Mesodermal cell (in vitro differentiated cells): Measurements from ENCODE around the gene YOD1.

Experiments used
- H3K27ac ChIP-seq: 2 replicates; pipeline ENCODE4 v1.7.0; 2013; ENCODE audit warnings: mild to moderate bottlenecking, low read depth, low read length, moderate library complexity; ENCODE audit not compliant: severe bottlenecking
- H3K36me3 ChIP-seq: 2 replicates; pipeline ENCODE4 v1.7.1; 2013; ENCODE audit warnings: mild to moderate bottlenecking, low read length, moderate library complexity; ENCODE audit not compliant: control insufficient read depth, insufficient read depth
- H3K4me1 ChIP-seq: one replicate; pipeline ENCODE4 v1.7.1; 2013; ENCODE audit warnings: mild to moderate bottlenecking, low read length; ENCODE audit not compliant: insufficient read depth, control insufficient read depth, poor library complexity, severe bottlenecking
- H3K4me3 ChIP-seq: 2 replicates; pipeline ENCODE4 v1.7.0; 2013; ENCODE audit warnings: low read length, control low read depth, mild to moderate bottlenecking; ENCODE audit not compliant: insufficient read depth, poor library complexity, severe bottlenecking; ENCODE audit errors: extremely low read depth
- H3K9me3 ChIP-seq: 2 replicates; pipeline ENCODE4 v1.7.1; 2013; ENCODE audit warnings: mild to moderate bottlenecking, low read length, moderate library complexity; ENCODE audit not compliant: control insufficient read depth
- WGBS, 2 experiments: methylation state at CpG; one replicate each; pipeline ENCODE4 v1.1.5; 2013; ENCODE audit warnings: missing lambda C conversion rate in 2 of 2; ENCODE audit not compliant: insufficient coverage in 2 of 2; 5-methylcytosine and 5-hydroxymethylcytosine counted together

YOD1 gene

GRCh38 chr1:207006083-207006482, 44.9 kb downstream of the YOD1 start:
- Histone ChIP-seq H3K4me1 (peaks cover 25% of the 10 kb centered on the region), H3K9me3 (peaks cover 5% of the 10 kb centered on the region), H3K4me3 (no peak overlapping the region), H3K27ac (no peak overlapping the region), H3K36me3 (no peaks in the 10 kb centered on the region)
- 74 to 81% methylated on average over 2 of the region's 3 CpGs for WGBS, 2 experiments

DNA sequence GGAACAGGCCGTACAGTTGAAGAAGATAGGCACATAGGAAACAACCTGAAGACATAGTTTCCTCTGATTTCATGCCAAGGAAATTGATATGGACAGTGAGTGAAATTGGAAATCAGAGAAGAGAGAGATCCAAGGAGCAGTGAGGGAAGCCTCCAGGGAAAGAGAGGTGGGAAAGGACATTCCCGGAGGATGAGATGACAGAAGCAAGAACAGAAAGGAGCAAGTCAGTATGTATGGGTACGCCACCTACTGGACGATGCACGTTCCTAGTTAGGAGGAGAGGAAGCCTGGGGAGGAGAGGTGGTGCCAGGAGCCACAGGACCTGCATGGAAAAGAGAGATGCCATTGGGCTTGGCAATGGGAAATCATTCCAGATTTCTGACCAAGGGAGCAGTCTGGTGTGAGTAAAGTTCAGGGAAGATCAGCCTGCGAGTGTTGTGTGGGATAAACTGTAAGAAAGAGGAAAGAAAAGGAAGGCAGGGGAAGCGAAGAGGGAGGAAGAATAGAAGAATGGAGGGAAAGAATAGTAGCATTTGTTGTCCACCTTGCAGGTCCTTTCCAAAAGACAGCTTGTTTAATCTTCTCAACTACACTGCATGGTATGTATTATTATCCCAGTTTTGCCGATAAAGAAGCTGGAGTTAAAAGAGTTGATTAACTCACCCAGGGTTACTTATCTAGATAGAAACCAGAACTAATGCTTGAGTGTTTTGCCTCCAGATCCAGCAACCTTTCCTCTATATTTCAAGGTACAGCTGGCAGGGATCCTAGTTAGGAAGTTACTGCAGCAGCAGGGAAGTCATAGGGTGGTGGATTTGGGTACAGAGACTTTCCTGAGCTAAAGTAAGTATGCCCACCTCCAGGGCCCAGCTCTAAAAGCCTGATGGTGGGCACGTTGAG, 45.8 kb downstream of the YOD1 start:
- peaks cover 5% of the 10 kb centered on the region for H3K9me3 ChIP-seq
- 43 to 48% methylated on average over 8 of the region's 9 CpGs for WGBS, 2 experiments
- H3K4me1 ChIP-seq = peaks cover 25% of the 10 kb centered on the region
- H3K27ac ChIP-seq = no peak overlapping the region
- H3K36me3 ChIP-seq = no peaks in the 10 kb centered on the region
- H3K4me3 ChIP-seq = no peak overlapping the region

DNA sequence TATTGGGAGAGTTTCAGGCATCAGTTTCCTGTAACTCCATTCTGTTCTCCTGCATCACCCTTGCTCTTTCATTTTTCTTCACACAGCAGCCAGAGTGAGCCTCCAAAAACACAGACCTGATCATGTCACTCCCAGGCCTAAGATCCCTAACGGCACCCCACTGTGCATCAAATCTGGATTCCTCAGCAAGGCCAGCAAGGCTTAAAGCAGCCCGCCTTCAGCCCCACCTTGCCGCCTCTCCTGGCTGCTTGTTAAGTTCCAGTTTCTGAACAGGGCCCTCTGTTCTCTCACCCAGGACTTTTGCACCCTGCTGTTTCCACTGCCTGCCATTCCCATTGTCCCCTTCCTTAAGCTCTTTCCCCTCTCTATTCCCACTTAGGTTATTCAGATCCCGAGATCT, 47.8 kb downstream of the YOD1 start:
- Histone ChIP-seq H3K36me3 (no peaks in the 10 kb centered on the region), H3K9me3 (peaks cover 4% of the 10 kb centered on the region)
- 54 to 84% methylated on average over 4 of the region's 4 CpGs for WGBS, 2 experiments

GRCh38 chr1:207002724-207003146, 48.3 kb downstream of the YOD1 start:
- H3K36me3 ChIP-seq = no peaks in the 10 kb centered on the region
- no peaks in the 10 kb centered on the region for H3K9me3 ChIP-seq
- H3K27ac ChIP-seq = no peak overlapping the region
- 100% methylated on average over 1 of the region's 1 CpG for WGBS, 2 experiments
- no peak overlapping the region for H3K4me3 ChIP-seq
- H3K4me1 ChIP-seq = peaks cover 20% of the 10 kb centered on the region

More for the DNA sequence above, 47.8 kb downstream of the YOD1 start:
- no peak overlapping the region for H3K27ac ChIP-seq
- no peak overlapping the region for H3K4me3 ChIP-seq
- H3K4me1 ChIP-seq = peaks cover 22% of the 10 kb centered on the region

DNA sequence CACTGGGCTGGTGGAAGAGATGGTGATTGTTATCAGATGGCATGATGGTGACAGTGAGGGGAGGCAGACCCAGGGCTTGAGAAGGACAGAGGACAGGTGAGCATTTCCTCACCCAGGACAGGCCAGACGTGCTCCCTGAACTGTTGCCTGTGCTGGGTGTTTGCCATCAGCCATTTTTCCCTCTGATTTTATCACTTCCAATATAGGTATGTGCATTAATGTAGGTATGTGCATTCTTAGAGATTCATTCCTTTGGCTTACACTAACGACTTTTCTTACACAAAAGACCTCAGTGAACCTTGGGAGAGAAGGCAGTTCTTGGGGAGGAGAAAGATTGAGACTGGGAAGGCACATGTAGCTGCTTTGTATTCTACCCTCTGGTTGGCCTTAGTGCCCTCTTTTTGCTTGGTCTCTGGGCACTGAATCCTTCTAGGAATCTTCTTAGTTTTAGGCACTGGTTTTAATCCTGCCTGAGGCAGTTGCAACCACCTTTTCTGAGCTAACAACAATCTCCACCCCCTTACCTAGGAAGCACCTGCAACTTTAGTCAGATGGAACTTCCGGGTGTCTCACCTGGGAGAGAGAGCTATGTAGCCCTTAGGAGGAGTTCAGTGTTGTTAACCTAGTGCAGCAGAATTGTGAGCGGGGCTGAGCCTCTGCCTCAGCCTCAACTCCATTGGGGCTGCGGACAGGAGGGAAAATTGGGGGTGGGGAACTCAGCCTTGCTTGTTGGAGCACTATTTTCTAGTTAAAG, 49.3 kb downstream of the YOD1 start:
- H3K4me1 ChIP-seq = peaks cover 9% of the 10 kb centered on the region
- no peak overlapping the region for H3K27ac ChIP-seq
- no peaks in the 10 kb centered on the region for H3K9me3 ChIP-seq
- WGBS, 2 experiments = 96% methylated on average over 3 of the region's 5 CpGs; no CpG with 5 or more reads in 1 of the 2 experiments
- H3K36me3 ChIP-seq = no peaks in the 10 kb centered on the region
- no peak overlapping the region for H3K4me3 ChIP-seq

DNA sequence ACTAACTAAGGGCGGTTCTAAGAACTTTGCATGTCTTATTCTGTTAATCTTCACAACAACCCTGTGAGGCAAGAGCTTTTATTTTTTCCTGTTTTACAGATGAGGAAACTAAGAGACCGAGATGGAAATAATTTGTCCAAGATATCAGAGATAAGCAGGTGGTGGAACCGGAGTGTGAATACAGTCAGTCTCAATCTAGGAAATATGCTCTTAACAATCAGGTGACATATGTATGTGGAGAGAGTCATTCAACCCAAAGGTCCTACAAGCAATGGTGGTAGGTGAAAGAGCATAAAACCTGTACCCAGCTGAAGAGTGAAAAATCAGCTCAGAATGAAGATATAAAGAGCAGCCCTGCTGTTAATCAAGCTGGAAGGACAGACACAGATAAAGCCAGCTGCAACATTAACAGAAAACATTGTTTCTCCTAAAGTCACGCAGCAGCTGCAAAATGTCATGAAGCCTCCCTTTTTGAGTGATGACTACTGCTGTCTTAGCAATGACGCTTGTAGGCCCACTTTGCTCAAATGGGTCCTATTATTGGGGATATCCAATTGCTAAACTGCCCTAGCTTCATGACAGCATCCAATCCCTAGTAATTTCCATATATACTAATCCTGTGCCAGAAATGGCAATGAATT, 50.2 kb downstream of the YOD1 start:
- WGBS, 2 experiments = 80 to 100% methylated on average over 4 of the region's 5 CpGs
- H3K9me3 ChIP-seq = no peaks in the 10 kb centered on the region
- H3K36me3 ChIP-seq = no peaks in the 10 kb centered on the region
- H3K27ac ChIP-seq = no peak overlapping the region
- peaks cover 4% of the 10 kb centered on the region for H3K4me1 ChIP-seq
- H3K4me3 ChIP-seq = no peak overlapping the region

GRCh38 chr1:206998816-206999215, 52.2 kb downstream of the YOD1 start:
- no peaks in the 10 kb centered on the region for H3K36me3 ChIP-seq

More at GRCh38 chr1:206998816-206999215, 52.2 kb downstream of the YOD1 start:
- WGBS, 2 experiments = no CpG with 5 or more reads among the region's 2 CpGs
- Histone ChIP-seq H3K27ac (no peak overlapping the region), H3K9me3 (no peaks in the 10 kb centered on the region), H3K4me1 (peaks cover 4% of the 10 kb centered on the region), H3K4me3 (no peak overlapping the region)
